ENCODE results near the gene IYD.

IYD gene

DNA sequence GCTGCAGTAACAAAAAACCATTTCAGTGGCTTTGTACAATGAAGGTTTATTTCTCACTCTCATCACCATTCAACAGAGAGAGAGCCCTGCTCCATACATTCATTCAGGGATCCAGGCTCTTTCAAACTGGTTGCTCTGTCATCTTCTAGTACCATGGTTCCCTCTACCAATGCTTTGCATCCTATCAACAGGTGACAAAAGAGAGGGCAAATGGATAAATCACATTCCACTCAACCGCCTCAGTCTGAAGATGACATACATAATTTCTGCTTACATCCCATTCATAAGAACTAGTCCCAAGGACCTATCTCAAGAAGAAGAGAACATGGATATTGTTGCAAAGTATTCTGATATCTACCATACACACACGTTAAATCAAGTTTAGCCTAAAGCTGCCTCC, 51.6 kb downstream of the IYD start:
- peaks cover 13% of the 10 kb centered on the region for H3K4me1 ChIP-seq (ENCODE audit: low read length)
- no peak overlapping the region for H3K9ac ChIP-seq (ENCODE audit: low read length)
- no peaks in the 10 kb centered on the region for H4K20me1 ChIP-seq (ENCODE audit: insufficient read depth, low read length)
- H3K79me2 ChIP-seq (ENCODE audit: low read length) = no peaks in the 10 kb centered on the region
- no peaks in the 10 kb centered on the region for H3K9me3 ChIP-seq (ENCODE audit: insufficient read depth, low read length)
- H3K36me3 ChIP-seq (replicated peaks; ENCODE audit: low read depth, low read length) = no peaks in the 10 kb centered on the region
- no peak overlapping the region for H3K4me3 ChIP-seq (ENCODE audit: low read length)
- H2AFZ ChIP-seq (ENCODE audit: low read depth, low read length) = no peak overlapping the region
- H3K27ac ChIP-seq (ENCODE audit: low read length) = no peak overlapping the region
- no peaks in the 10 kb centered on the region for H3K27me3 ChIP-seq (ENCODE audit: low read depth, low read length)
- H3K4me2 ChIP-seq (ENCODE audit: low read length) = no peak overlapping the region
- TF ChIP-seq, protein P1, sequence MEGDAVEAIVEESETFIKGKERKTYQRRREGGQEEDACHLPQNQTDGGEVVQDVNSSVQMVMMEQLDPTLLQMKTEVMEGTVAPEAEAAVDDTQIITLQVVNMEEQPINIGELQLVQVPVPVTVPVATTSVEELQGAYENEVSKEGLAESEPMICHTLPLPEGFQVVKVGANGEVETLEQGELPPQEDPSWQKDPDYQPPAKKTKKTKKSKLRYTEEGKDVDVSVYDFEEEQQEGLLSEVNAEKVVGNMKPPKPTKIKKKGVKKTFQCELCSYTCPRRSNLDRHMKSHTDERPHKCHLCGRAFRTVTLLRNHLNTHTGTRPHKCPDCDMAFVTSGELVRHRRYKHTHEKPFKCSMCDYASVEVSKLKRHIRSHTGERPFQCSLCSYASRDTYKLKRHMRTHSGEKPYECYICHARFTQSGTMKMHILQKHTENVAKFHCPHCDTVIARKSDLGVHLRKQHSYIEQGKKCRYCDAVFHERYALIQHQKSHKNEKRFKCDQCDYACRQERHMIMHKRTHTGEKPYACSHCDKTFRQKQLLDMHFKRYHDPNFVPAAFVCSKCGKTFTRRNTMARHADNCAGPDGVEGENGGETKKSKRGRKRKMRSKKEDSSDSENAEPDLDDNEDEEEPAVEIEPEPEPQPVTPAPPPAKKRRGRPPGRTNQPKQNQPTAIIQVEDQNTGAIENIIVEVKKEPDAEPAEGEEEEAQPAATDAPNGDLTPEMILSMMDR (IDR thresholded peaks at IDR 0.05; ENCODE audit: low read depth, low read length) = no peak
- TF ChIP-seq EZH2phosphoT487 (IDR thresholded peaks at IDR 0.05; ENCODE audit: low read depth) = no peak

DNA sequence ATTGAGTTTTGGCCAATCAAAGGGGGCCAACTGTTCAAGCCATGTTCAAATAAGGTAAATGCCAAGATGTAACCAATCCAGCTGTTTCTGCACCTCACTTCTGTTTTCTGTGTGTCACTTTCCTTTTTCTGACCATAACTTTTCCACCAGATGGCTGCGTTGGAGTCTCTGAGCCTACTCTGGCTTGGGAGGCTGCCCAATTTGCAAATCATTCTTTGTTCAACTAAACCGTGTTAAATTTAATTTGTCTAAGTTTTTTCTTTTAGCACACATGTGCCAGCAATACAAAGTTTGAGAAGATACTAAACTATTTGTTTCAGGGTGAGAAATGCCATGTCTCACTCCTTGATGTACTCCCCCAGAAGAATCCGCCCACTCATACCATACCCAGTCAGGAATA, 52.1 kb downstream of the IYD start:
- TF ChIP-seq EZH2phosphoT487 (IDR thresholded peaks at IDR 0.05; ENCODE audit: low read depth) = no peak
- TF ChIP-seq, protein P1 (IDR thresholded peaks at IDR 0.05; ENCODE audit: low read depth, low read length) = no peak
- no peaks in the 10 kb centered on the region for H3K79me2 ChIP-seq (ENCODE audit: low read length)
- no peaks in the 10 kb centered on the region for H3K27me3 ChIP-seq (ENCODE audit: low read depth, low read length)
- H3K4me1 ChIP-seq (ENCODE audit: low read length) = peaks cover 13% of the 10 kb centered on the region
- H3K4me2 ChIP-seq (ENCODE audit: low read length) = no peak overlapping the region
- H3K36me3 ChIP-seq (replicated peaks; ENCODE audit: low read depth, low read length) = no peaks in the 10 kb centered on the region
- no peaks in the 10 kb centered on the region for H3K9me3 ChIP-seq (ENCODE audit: insufficient read depth, low read length)
- H2AFZ ChIP-seq (ENCODE audit: low read depth, low read length) = no peak overlapping the region
- no peaks in the 10 kb centered on the region for H4K20me1 ChIP-seq (ENCODE audit: insufficient read depth, low read length)
- H3K9ac ChIP-seq (ENCODE audit: low read length) = no peak overlapping the region
- H3K27ac ChIP-seq (ENCODE audit: low read length) = no peak overlapping the region
- no peak overlapping the region for H3K4me3 ChIP-seq (ENCODE audit: low read length)

DNA sequence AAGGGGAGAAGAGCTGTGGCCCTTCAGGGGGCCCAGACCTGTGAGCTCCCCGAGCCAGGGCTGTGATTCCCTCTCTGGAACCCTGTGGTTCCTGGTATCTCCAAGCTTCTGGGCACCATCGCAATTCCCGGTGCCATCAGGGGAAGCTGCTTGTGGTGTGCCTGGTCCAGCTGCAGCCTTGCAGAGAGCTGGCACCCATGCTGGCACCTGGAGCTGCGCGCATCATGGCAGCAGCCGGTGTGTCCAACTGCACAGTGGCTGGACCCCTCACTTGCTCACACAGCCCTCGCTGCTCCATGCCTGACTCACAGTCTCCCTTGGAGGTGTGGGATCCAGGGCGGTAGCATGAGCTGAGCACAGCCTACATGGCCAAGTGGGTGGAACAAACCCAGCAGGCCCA, 56.7 kb downstream of the IYD start:
- Histone ChIP-seq H3K4me2 (ENCODE audit: low read length) (no peak overlapping the region), H3K27ac (ENCODE audit: low read length) (no peak overlapping the region), H3K9me3 (ENCODE audit: insufficient read depth, low read length) (no peaks in the 10 kb centered on the region), H3K4me3 (ENCODE audit: low read length) (no peak overlapping the region), H3K27me3 (ENCODE audit: low read depth, low read length) (no peaks in the 10 kb centered on the region), H3K4me1 (ENCODE audit: low read length) (no peaks in the 10 kb centered on the region), H3K36me3 (replicated peaks; ENCODE audit: low read depth, low read length) (no peaks in the 10 kb centered on the region), H4K20me1 (ENCODE audit: insufficient read depth, low read length) (no peaks in the 10 kb centered on the region), H3K79me2 (ENCODE audit: low read length) (no peaks in the 10 kb centered on the region), H3K9ac (ENCODE audit: low read length) (no peak overlapping the region), H2AFZ (ENCODE audit: low read depth, low read length) (no peak overlapping the region)
- no peak for TF ChIP-seq EZH2phosphoT487 (IDR thresholded peaks at IDR 0.05; ENCODE audit: low read depth)
- TF ChIP-seq, protein P1 (IDR thresholded peaks at IDR 0.05; ENCODE audit: low read depth, low read length) = no peak

DNA sequence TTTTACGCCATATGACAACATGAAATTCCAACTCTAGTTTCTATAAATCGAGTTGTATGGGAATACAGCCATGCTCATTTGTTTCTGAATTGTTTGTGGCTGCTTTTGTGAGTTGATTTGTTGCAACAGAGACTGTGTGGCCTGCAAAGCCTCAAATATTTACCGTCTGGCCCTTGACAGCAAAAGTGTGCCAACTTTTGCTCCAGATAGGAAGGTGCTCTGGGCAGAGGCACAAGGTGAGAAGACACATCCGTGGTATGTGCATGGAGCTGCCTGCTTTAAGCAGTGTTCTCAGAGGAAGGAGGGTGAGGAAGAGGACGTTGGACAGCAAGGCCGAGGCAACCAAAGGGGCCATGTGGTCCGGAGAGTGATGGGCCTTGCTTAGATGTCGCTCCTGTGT, 57.4 kb downstream of the IYD start:
- no peak overlapping the region for H3K27ac ChIP-seq (ENCODE audit: low read length)
- no peaks in the 10 kb centered on the region for H4K20me1 ChIP-seq (ENCODE audit: insufficient read depth, low read length)
- TF ChIP-seq EZH2phosphoT487 (IDR thresholded peaks at IDR 0.05; ENCODE audit: low read depth) = no peak
- TF ChIP-seq, protein P1 (IDR thresholded peaks at IDR 0.05; ENCODE audit: low read depth, low read length) = no peak
- no peak overlapping the region for H3K4me2 ChIP-seq (ENCODE audit: low read length)
- H3K27me3 ChIP-seq (ENCODE audit: low read depth, low read length) = no peaks in the 10 kb centered on the region
- no peaks in the 10 kb centered on the region for H3K9me3 ChIP-seq (ENCODE audit: insufficient read depth, low read length)
- no peaks in the 10 kb centered on the region for H3K79me2 ChIP-seq (ENCODE audit: low read length)
- no peak overlapping the region for H2AFZ ChIP-seq (ENCODE audit: low read depth, low read length)
- H3K36me3 ChIP-seq (replicated peaks; ENCODE audit: low read depth, low read length) = no peaks in the 10 kb centered on the region
- H3K4me1 ChIP-seq (ENCODE audit: low read length) = no peaks in the 10 kb centered on the region
- H3K9ac ChIP-seq (ENCODE audit: low read length) = no peak overlapping the region
- H3K4me3 ChIP-seq (ENCODE audit: low read length) = no peak overlapping the region

Measured in OCI-LY3 (cell line).